ENCODE data around the gene ARID4B.

The ARID4B gene

DNA sequence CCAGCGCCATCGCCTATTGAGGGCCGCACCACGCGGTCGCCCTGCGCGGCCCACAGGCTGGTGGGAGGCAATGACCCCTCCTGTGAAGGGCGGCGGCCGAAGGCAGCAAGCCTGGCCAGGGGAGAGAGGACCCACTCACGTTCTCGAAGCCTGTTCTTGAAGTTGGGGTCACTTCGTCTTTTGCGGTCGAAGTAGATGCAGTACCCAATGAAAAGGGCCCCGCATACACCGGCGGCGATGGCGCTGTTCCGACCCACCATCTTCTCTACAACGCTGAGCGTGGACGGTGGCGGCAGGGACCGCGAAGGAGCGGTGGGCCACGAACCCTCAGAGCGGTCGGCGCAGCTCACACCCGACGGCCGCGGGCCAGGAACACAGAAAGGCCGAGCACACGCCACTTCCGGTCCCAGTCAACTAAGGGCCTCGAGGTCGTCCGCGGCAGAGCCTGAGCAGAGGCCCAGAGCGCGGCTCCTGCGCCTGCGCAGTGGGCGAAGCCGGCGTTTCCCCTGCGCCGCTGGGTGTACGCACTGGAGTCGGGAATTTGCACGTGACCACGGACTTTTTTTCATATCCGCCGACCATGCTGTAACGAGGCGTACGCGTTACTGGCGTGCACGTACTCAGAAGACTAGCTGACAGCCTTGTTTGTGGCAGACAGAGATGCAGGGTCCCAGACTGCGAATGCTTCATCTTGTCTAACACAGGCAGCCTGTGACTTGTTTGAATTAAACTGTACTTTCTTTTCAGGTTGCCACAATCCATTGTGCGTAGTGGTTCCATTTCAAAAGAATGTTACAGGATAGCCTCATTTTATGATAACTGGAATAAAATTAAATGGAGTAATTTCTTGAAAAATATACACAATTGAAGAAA, 199.3 kb downstream of the ARID4B start, which contains the start of gene TOMM20:
Gene TOMM20, minus strand, starts transcription at position 382 of the 873 bp plus-strand sequence. Its CDS starts 122 bp downstream, at position 260.
- DNase-seq (ENCODE audit: low spot score) = peak; percentile 95

DNA sequence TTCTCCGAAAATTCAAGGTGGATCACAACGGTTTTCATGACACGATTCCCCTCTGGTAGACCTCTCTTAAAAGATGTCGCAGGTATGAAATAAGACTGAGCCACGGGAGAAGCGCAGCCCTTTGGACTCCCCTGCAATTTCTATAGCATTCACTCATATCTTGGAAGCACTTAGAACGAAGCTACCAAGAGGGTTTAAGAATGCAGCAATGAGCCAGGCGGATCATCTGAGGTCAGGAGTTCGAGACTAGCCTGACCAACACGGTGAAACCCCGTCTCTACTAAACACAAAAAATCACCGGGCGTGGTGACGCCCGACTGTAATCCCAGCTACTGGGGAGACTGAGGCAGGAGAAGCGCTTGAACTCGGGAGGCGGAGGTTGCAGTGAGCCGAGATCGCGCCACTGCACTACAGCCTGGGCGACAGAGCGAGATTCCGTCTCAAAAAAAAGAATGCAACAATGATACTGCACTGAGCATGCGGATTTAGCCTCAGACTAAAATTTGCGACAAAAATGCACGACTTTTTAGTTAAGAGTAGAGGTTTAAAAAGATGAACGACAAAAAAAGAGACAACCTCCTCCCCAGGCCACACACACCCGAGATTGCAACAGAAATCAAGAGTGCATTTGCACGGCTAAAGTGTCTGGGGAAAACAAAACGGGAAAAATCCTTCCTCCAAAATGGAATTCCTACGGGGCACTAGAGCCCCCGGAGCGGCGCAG, 200.1 kb downstream of the ARID4B start:
- peak; percentile 23 for DNase-seq (ENCODE audit: low spot score)

DNA sequence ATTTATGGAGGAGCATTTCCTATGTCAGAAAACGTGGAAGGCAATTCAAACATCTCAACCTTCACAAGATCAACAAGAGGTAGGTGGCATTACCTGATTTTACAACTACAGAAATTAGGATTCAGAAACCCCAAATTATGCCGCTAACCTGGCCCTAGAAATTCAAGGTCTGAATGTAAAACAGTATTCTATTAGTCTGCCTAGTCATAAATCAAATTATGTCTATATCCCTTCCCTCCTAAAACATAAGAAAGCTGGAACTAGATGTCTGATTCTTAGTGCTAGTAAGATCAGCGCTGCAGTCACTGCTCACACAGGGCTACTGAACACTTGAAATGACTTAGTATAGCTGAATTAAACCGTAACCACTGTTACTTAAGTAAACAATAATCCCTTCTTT, 200.8 kb downstream of the ARID4B start:
- DNase-seq (ENCODE audit: low spot score) = no peak

DNA sequence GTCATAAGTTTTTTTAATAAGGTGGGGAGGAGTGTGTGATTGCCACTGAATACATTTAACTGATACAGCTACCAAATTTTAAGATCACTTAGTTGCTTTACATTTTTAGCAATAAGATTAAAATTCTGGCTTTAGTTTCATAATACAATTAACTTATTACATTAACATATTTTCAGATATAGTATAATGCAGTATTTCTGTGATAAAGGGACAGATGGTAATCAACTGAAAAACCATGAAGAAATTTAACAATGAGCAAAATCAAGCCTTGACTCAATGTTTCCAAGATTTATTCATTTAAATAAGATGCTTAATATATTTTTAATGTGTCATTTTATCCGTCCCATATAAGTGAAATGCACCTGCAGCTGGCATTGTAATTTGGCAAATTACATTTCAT, 203.3 kb downstream of the ARID4B start:
- no peak for DNase-seq (ENCODE audit: low spot score)

DNA sequence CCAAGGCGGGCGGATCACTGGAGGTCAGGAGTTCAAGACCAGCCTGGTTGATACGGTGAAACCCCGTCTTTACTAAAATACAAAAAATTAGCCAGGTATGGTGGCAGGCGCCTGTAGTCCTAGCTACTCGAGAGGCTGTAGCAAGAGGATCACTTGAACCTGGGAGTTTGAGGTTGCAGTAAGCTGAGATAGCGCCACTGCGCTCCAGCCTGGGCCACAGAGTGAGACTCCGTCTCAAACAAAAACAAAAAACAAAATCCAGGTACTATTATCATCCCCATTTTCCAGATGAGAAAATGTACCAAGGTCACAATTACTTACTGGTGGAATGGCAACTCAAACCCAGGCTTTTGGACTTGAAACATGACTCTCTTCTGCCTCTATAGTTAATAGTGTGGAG, 203.9 kb downstream of the ARID4B start:
- DNase-seq (ENCODE audit: low spot score) = no peak

DNA sequence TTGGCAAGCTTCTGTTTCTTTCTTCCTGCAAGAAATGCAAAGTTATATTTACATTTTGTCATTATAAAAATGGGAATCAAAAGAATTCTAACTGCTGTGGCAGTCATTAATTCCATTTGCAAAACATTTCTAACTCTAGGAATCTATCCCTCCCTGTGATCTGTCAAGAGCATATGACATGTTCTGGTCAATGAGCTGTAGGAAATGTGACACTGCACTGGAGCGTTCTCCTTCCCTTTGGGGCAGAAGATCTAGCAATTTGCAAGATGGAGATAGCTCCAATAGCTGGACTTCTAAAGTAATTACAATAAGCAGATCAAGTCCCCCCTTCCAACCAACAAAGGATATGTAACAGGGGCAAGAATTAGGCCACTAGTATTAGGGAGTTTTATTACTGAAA, 205.6 kb downstream of the ARID4B start:
- no peak for DNase-seq (ENCODE audit: low spot score)

Data from germinal center (tissue), 1 donor.